Skeletal muscle cell (primary cell): ENCODE data around the gene SPRTN.

ENCODE experiments used
- DNase-seq: peaks from one replicate; pipeline ENCODE4 v3.0.0-alpha.2; 2010; ENCODE audit warnings: low read depth
- H3K4me3 ChIP-seq: 2 replicates; pipeline ENCODE4 v1.5.1; 2011; ENCODE audit warnings: low read depth, mild to moderate bottlenecking, control low read depth, low read length, moderate library complexity

SPRTN gene

GRCh38 chr1:231364192-231364591 lies 26.1 kb downstream of the SPRTN start:
- DNase-seq = no peak

GRCh38 chr1:231369282-231369681 lies 31.2 kb downstream of the SPRTN start:
- DNase-seq = no peak

More at GRCh38 chr1:231364192-231364591, 26.1 kb downstream of the SPRTN start:
- H3K4me3 ChIP-seq = no peak overlapping the region

GRCh38 chr1:231372501-231372900 lies 34.4 kb downstream of the SPRTN start:
- no peak overlapping the region for H3K4me3 ChIP-seq
- DNase-seq = no peak

More at GRCh38 chr1:231369282-231369681, 31.2 kb downstream of the SPRTN start:
- H3K4me3 ChIP-seq = no peak overlapping the region

- no peak overlapping the region for H3K4me3 ChIP-seq
- DNase-seq = no peak
Measured at GRCh38 chr1:231374394-231374793, 36.3 kb downstream of the SPRTN start.

GRCh38 chr1:231376101-231376500 lies 38.0 kb downstream of the SPRTN start:
- no peak for DNase-seq
- no peak overlapping the region for H3K4me3 ChIP-seq

- DNase-seq = no peak
- H3K4me3 ChIP-seq = no peak overlapping the region
Measured at GRCh38 chr1:231376875-231377549, 38.9 kb downstream of the SPRTN start.

- DNase-seq = no peak
- no peak overlapping the region for H3K4me3 ChIP-seq
Measured at GRCh38 chr1:231381729-231382128, 43.6 kb downstream of the SPRTN start.

- no peak overlapping the region for H3K4me3 ChIP-seq
- no peak for DNase-seq
Measured at GRCh38 chr1:231382426-231382825, 44.3 kb downstream of the SPRTN start.

GRCh38 chr1:231383159-231383860 lies 45.2 kb downstream of the SPRTN start:
- no peak for DNase-seq
- no peak overlapping the region for H3K4me3 ChIP-seq

- no peak overlapping the region for H3K4me3 ChIP-seq
- DNase-seq = no peak
Measured at GRCh38 chr1:231384696-231385415, 46.8 kb downstream of the SPRTN start.

GRCh38 chr1:231385416-231385748 lies 47.3 kb downstream of the SPRTN start:
- no peak for DNase-seq
- no peak overlapping the region for H3K4me3 ChIP-seq

GRCh38 chr1:231386466-231386865 lies 48.4 kb downstream of the SPRTN start:
- no peak for DNase-seq
- H3K4me3 ChIP-seq = no peak overlapping the region

- no peak for DNase-seq
- H3K4me3 ChIP-seq = no peak overlapping the region
Measured at GRCh38 chr1:231387770-231388669, 49.9 kb downstream of the SPRTN start.

GRCh38 chr1:231390071-231390470 lies 52.0 kb downstream of the SPRTN start:
- H3K4me3 ChIP-seq = no peak overlapping the region
- DNase-seq = no peak

- H3K4me3 ChIP-seq = no peak overlapping the region
- DNase-seq = no peak
Measured at GRCh38 chr1:231392389-231393131, 54.5 kb downstream of the SPRTN start.

- no peak for DNase-seq
- no peak overlapping the region for H3K4me3 ChIP-seq
Measured at GRCh38 chr1:231393668-231394067, 55.6 kb downstream of the SPRTN start.

GRCh38 chr1:231395076-231395997 lies 57.2 kb downstream of the SPRTN start:
- DNase-seq = peak; percentile 92
- H3K4me3 ChIP-seq = peak overlapping the region; percentile 8

GRCh38 chr1:231395998-231396390 lies 57.9 kb downstream of the SPRTN start:
- DNase-seq = no peak
- H3K4me3 ChIP-seq = no peak overlapping the region
